HL-60 (cell line): ENCODE measurements around the gene FASTKD3.

Experiments used
- CTCF ChIP-seq: IDR thresholded peaks from one replicate; pipeline ENCODE4 v1.5.1; 2011; ENCODE audit warnings: low read length, control low read depth, inconsistent platforms; ENCODE audit not compliant: insufficient read depth
- REST ChIP-seq: IDR thresholded peaks from 2 replicates; pipeline ENCODE4 v1.6.1; 2012; ENCODE audit warnings: low read depth; ENCODE audit not compliant: insufficient replicate concordance

- TF ChIP-seq REST, result no peak
- no peak for TF ChIP-seq CTCF
These were observed 5.8 kb upstream of the FASTKD3 start for GRCh38 chr5:7874639-7875038.
